SK-N-DZ (cell line): Measurements from ENCODE around the gene PACS2.

ENCODE experiments used
- DNase-seq: peaks from one replicate; pipeline ENCODE4 v3.0.0-alpha.2; 2015; ENCODE audit warnings: low spot score

Gene PACS2

DNA sequence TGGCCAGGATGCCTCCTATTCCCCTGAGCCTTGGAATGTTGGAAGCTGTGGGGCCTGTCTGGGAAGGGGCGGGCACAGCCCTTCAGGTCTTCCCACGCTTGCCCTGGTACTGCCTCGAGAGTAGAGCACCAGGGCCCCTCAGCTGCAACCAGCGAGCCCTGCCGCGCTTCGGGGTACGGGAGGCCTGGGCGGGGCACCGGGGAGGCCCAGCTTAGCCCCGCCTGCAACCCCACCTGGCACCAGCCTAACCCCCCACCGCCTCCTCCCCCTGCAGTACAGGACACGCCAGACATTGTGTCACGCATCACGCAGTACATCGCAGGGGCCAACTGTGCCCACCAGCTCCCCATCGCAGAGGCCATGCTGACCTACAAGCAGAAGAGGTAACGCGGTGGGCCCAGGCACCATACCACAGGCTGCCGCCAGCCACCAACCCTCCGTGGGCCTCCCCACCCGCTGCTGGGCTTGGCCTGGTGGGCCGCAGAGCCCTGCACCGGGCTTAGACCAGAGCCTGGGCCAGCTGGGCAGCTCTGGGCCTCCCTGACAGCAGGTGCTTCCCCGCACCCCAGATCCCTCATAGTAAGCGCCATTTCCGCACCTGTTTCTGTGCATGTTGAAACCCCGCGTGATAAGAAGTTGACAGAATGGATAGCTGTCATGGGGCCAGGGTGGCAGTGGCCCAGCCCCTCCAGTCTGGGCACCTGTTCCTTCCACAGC, 70.2 kb downstream of the PACS2 start:
- no peak for DNase-seq

DNA sequence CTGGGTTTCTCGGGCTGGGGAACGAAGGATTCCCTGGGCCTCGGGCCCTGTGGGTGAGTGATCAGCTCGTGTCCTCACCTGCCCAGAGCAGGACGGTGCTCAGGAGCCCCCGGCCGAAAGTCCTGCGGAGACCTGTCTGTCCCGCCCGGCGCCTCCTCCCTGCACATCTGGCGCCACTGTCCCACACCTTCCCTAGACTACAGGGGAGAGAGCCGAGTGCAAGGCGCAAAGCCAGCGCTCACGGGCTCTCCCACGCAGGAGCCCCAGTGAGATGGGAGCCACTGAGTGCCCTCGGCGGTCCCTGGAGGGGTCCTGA, 70.7 kb downstream of the PACS2 start:
- DNase-seq = no peak

DNA sequence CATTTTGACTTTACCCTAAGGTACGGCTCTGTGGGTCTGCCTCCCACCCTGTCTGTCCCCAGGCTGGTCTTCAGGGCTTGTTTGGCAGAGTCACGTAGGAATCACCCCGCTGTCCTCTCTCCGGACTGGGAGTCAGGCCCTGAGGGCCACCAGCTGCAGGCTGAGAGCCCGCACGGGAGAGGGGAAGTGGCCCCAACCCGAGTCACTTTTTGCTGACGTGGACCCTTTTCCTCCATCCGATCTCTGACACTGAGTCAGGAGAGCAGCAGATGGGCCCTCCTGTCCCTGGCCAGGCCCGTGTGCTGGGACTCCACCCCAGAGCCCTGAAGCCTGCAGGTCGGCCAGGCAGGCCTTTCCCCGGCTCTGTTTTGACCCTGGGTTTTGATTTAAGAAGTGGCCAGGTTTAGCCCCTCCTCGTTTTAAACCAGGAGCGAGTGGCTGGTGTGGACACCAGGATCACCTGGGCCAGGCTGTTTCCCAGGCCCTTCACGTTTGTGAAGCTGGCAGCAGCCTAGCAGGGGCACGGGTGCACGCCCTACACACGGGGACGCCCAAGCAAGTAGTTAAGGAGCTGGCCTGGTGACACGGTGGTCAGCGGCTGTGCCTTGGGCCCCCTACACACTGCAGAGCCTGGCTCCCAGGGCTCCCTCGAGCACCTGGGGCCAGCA, 71.3 kb downstream of the PACS2 start:
- DNase-seq = no peak

DNA sequence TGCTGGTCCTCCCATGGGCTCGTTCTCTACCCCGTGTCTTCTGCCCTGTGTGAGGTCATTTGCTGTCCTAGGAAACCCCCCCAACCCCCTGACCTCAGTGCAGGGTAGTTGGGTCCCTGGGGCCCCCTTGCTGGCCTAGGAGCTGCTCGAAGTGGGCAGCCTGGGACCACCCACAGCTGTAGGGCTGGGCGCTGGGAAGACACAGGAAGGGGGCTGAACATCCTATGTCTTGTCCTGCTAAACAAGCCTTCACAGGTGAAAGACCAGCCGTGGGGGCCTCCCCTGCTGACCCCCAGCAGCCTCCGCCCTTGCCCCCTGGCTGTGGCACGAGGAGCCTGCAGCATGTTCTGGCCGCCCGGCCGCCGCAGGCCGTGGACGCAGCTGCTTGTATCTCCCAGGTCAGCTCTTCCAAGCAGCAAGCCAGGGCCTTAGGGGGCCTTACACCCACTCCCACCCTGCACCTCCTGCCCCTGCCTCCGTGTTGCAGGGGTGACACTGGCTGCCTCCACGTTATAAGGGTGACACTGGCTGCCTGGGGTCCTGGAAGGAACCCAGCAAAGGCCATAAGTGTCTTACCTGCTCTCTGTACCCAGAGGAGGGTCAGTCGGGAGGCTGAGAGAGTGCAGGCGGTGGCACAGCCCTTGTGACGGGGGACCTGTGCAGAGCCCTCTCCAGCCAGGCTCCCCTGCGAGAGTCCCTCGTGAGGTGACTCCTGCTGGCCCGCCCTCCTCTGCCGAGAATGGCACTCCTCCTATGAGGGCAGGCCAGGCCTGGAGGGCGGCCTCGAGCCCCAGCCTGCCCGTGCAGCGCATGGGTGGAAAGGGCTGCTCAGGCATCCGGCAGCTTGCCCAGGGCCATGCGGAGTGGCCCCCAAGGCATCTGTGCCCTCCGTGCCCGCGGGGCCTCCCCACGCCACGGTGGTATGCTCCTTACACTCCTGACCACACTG, 72.3 kb downstream of the PACS2 start:
- DNase-seq = no peak

DNA sequence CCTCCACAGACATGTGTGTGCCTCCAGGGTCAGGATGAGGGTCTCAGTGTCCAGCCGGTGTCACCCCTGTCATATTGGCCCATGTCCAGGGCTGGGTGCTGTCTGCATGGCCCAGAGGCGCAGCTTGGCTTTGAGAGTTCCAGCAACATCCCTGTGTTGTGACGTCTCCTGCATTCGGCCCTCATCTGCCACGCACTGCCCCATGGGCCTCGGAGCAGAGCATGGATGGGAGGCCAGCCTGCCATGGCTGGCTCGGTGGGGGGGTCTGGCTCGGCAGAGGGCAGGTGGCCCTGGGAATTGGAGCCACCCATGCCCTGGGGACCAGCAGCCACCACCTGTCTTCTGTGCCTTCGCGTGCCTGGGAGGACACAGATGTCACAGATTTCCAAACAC, 73.0 kb downstream of the PACS2 start:
- DNase-seq = no peak

DNA sequence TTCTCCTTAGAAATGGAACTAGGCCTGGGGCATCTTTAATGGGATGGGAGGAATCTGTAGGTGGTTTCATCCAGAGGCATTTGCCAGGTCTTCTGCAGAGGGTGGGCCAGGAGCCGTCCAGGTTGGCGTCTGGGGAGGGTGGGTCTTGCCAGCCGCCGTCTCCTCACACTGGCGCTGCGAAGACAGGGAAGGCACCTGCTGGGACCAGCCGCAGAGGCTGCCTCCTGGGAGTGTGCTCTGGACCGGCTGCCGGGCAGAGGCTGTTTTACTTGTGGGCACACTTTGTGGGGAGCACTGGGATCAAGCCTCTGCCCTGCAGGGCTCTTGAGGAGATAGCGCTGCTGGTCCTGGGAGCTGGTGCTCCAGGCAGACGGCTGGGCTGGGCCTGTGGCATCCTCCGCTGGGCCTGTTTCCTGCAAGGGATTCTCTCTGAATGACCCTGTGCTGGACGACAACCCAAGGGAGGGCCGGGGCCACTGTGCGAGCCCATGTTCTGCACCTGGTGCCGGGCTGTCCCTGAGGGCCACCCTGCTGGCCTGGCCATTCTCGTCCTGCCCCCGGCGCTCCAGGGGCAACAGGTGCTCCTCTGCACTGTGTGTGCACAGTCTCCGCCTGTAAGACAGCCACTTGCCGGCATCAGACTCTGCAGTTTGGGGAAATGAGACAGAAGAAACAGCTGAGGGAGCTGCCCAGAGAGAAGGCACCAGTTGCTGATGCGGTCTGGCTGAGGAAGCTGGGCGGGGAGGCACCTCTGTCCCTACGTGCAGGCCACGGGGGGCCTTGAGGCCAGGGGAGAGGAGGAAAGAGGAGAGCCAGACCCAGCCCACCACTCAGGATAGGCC, 73.8 kb downstream of the PACS2 start:
- DNase-seq = no peak

DNA sequence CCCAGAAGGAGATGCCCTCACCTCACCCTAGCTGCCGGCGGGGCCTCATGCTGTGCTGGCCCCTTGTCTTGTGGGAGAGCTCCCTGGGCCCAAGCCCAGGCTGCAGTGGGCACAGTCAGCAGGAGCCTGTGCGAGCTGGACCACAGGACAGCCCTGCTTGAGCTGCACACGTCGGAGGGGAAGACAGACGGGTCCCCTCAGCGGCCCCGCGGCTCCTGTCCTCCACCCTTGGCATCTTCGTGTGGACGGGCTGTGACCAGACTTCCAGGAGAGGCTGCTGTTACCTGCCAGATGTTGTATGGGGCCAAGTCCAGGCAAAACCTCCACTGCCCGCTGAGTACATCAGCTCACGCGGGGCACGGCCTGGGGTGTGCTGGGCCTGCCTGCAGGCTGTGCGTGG, 74.4 kb downstream of the PACS2 start:
- DNase-seq = no peak

DNA sequence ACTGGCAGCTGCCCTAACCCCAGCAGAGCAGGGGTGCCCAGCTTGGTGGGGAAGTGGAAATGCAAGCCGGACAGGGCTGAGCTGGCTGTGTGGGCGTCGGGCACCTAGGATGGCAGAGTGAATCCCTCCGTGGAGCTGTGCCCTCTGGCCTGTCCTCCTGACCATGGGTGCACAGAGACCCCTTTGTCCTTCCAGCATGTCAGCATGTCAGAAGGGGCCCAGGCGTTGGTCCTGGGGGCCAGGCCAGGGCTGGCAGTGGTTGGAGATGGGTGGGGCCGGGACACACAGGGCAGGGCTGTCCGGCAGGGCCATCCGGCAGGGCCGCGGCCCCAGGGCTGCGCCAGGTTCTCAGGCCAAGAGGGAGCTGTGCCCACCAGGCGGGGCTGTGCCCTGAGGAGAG, 75.0 kb downstream of the PACS2 start:
- DNase-seq = no peak

DNA sequence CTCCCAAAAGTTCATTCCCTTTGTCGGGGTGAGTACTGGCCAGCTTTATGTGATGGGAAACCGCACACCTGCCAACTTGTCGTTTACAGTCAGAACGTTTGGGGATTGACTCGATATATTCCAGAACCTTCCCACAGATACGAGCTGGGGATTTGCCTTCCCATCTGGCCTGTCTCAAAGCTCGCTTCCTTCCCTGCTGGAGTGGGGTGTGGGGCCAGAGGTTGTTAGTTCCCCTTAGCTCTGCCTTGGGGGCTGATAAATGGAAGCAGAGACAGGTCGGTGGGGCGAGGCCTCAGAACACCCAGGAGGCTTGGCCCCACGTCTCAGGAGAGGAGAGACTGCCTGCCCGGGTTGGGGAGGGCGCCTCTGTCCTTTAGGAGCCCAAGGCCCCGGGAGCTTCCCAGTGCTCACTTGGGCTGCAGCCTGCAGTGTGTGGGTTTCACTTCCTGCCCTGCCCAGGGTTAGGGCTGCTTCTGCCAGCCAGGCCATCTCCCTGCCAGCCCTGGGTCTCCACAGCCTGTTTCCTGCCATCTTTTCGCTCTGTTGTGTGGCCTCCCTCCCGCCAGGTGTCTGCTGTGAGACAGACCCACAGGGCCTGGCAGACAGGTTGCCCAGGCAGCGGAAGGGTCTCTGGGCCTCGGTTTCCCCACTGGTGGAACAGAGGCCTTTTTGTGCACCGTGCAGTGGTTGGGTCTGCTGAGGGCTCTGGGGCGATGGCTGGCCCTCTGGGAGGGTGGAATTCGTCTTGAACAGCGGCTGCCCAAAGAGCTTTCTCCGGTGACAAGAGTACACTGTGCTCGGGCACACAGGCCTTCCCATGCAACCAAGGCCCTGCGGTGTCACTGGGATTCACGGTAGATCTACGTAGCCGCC, 75.7 kb downstream of the PACS2 start:
- no peak for DNase-seq

DNA sequence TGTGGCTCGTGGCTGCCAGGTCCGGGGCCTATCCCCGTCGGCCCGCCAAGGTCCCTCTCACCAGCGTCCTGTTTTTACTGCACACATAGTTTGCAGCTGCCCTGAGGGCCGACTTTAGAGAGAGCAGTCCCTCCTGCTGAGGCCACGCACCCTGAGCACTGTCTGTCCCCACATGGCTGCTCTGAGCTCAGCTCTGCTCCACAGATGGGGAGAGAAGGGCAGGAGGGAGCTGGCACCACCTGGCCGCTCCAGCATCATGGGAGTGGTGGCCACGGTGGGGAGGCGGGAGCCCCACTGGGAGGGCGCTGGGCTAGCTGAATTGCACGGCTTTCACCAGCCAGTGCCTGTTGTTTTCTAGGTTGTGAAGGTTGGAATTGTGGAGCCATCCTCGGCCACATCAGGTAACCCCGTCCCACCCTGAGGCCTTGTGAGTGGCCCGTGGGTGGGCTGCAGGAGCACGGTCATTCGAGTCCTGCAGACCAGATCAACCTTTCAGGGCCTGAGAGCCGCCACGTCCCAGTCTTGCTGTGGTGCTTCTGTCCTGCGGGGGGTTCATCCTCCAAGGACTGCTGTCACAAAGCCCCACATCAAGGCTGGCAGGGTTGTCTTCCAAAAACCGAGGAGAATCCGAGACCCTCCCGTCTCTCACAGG, 76.4 kb downstream of the PACS2 start:
- no peak for DNase-seq

DNA sequence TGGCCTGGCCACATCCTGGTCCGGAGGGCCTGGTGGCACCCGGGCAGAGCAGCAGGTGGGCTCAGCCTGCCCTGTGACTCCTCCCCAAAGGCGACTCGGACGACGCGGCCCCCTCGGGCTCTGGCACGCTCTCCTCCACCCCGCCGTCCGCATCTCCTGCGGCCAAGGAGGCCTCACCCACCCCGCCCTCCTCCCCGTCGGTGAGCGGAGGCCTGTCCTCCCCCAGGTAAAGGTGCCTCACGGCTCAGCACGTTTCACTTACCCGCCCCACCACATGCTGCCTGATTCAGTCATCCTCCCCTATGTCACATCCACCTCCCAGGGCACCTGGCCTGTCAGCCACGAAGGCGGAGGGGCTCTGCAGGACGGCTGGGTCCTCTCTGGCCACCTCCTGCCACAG, 77.0 kb downstream of the PACS2 start:
- DNase-seq = no peak

DNA sequence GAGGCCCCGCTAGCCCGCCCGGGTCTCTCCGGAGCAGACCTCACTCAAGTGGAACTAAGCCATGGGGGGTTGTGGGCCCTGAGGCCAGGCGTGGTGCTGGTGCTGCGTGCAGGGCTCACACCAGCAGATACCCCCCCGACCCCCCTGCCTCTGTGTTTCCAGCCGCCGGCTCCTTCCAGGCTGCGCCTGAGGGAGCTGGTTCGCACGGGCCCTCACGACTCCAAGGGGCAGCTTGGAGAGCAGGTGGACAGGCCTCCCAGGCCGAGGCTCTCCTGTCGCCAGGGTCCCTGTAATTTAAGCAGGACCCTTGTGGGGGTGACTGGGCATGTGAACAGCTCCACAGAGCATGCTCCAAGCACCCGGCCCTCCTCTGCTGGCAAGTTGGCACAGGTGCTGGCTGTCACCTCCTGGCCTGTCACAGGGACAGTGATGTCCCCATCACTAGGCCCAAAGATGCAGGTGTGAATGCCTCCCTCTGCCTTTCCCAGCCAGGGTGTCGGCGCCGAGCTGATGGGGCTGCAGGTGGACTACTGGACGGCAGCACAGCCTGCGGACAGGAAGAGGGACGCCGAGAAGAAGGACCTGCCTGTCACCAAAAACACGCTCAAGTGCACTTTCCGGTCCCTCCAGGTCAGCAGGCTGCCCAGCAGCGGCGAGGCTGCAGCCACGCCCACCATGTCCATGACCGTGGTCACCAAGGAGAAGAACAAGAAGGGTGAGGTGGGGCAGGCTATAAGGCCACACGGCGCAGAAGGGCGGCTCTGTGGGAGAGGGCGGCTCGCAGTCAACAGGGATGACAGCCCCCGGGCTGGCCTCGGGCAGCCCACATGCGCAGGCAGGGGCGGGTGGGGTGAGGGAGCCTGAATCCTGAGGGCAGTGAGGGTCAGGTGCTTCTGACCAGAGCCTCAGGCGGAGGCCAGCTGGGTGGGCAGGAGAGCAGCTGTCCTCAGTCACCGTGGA, 77.9 kb downstream of the PACS2 start:
- no peak for DNase-seq

DNA sequence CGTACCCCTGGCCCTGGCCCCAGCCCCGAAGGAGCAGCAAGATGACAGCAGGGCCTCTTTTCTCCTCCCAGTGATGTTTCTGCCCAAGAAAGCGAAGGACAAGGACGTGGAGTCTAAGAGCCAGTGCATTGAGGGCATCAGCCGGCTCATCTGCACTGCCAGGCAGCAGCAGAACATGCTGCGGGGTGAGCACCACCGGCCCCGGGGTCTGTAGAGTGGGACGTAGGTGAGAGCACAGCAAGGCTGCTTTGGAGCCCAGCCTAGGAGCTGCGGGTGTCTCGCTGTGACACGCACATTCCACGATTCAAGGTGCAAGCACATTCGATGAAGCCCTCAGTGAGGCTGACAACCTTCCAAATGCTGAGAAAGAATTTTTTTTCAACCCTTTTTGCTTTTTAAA, 78.6 kb downstream of the PACS2 start:
- DNase-seq = no peak

DNA sequence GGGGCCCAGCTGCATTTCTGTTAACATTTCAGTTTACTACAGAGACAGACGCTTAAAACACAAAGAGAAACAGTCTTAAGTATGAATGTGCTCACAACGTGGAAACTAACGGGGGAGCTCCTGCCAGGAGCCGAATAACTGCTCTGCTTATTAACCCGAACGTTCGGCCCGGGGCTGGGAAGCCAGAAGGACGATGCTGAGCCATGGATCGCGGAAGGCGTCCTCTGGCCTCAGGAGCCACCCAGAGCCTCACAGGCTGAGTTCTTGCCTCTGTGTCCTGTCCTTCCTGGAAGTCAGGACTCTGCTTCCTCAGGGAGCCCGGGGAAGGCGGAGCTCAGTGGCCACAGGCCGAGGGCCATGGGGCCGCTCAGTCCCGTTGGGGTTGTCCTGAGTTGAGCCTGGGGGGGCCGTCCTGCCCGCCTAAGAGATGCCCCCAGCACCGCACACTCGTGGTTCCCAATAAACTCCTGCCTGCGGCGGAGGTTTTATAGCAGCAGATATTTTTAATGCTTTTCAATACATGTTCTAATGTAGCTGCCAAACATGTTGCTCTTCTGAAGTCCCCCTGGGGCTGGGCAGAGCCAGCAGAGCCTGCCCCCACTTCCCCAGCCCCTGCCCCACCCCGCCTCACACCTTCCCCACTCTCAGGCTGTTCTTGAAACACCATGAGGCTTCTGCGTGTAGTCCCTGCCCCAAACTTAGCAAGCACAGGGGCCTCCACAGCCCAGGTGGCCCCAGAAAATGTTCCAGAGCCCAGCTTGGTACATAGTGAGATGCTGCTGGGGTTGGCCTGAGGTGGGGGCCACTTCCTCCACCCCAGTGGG, 80.4 kb downstream of the PACS2 start:
- DNase-seq = no peak

DNA sequence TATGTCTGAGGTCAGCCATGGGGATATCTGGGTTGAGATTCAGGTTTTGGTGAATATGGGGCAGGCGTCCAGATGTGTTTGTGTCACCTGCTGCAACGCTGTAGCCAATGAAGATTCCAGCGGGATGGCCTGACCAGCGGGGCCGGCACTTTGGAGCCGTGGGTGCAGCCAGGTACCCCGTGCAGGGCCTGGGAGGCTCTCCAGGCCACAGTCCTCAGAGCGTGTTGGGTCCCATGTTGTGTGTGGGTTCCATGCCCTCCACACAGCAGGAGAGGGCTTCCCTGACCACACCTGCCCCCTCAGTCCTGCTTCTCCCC, 80.9 kb downstream of the PACS2 start:
- no peak for DNase-seq

DNA sequence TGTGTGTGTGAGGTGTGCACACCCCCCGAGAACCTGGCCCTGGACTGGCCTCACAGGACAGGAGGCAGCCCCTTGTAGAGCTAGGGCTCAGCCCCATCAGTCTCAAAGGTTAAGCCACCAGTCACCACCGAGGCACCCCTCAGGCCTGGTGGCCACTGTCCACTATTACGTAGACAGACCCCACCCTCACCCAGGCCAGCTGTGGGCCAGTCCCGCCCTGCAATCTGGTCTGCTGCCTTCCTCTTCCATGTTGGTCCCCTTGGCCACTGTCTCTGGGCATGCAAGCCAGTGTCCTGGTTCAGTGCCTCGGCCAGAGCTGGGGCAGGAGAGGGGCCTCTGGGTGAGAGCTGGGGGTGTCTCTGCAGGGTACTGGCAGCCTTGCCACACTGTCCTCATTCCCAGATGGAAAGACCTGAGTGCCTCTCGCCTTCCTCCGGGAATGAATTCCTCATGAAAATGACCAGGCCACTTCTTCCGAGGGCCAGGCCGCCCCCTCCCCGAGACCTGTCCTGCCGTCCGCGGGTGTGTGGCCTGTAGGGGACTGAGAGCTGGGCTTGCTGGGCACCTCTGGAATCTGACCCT, 82.9 kb downstream of the PACS2 start:
- no peak for DNase-seq

DNA sequence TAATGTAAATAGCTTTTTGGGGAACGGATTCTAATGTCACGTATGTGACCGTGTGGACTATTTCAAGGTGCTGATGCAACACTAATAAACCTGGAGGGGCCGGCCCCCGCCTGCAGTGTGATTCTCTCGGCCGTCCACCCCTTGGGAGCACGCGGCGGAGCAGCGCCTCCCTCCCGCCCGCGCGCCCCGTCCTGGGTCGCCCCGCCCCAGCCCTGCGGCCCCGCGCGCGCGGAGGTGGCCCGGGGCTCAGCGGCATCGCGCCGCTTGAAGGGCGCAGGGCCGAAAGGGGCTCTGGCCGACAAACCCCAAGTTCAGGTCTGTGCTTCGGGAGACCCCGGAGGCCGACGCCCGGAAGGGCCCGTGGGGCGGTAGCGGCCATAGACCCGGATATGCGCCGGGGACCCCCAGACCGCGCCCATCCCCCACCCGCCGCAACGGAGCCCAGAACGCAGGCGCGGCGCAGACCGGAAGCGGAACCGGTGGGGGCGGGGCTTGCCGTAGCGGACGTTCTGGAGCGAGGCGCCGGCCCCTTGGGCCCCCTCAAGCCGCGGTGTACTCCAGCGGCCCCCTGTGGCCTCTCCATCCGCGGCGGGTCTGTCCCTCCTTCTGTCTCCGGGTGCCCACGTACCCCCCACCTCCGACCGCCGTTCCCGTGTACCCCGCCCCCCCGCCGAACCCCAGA, 83.6 kb downstream of the PACS2 start, which contains the start of gene TEX22:
TSS of gene TEX22 (plus strand) at position 495 of the 682 bp plus-strand sequence. CDS start 803 bp downstream, outside the sequence.
- peak; percentile 69 for DNase-seq
